DMS53 treated with DMSO at 0.1 percent for 48 hours (cell line): Measurements from ENCODE around the gene SLC37A2.
"Not testable (repeated sequence)": the region's sequence is repeated elsewhere in the genome, so short reads cannot be mapped to it uniquely, and the experiment has no call there.

Experiments
- DNase-seq: peaks from one replicate; lab custom pipeline; 2025; ENCODE audit not compliant: unreplicated experiment; lab: John Stamatoyannopoulos, UW

Gene SLC37A2

DNA sequence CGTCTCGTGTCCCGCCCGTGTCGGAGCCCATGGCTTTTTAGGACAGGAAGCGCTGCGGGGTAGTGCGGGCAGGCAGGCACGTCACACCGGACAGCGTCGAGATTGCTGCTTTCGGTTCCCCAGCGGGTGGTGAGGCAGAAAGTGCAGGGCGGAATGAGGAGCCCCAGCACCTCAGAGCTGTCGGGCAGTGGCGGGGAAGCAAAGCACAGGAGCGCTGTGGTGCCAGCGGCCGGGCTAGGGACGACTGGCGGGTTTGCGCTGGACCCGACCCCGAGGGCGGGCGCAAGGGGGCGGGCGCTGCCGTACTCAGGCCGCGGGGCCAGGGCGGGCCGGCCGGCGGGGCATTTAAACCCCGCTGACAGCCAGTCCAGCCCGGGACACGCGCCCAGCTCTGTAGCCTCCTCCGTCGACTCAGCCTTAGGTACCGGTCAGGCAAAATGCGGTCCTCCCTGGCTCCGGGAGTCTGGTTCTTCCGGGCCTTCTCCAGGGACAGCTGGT, at the start of gene SLC37A2:
SLC37A2 (plus strand) TSS at position 375 of the 498 bp plus-strand sequence; CDS start at position 438, 63 bp downstream.
- peak; percentile 8 for DNase-seq

DNA sequence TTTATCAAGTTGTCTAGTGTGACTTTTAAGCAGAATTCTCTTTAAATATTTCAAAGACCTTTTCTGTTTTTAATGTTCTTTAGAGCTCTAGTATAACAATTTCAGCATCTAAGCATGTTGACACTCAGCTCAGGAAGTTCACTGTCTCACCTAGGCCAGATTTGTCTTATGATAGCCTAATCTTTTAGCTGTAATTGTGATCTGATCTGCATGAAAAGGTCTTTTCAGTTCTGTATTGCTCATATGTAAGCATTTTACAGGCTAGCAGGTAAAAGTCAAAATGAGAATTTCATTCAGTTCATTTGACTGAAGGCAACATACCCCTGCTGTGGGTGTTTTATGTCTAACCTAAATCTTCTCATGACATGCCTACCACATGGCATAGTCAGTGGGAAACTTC, 46.7 kb upstream of the SLC37A2 start:
- no peak for DNase-seq

DNA sequence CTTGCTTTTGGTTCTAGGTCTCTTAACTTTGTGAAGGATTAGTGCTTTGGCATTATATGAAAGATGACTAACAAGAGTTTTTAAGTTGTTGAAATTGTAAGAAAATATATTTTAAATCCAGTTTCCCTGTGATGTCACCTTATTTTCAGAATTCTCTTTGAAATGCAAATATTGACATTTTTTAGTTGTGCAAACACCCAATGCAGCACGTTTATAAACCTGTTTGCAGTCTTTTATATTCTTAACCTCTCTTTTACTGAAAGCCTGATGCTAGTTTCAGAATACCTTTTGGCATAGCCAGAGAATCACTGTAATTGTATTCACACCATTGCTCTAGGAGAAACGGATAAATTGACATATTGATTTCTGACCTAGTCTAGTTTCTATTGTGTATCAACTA, 42.8 kb upstream of the SLC37A2 start:
- DNase-seq = peak; percentile 40

DNA sequence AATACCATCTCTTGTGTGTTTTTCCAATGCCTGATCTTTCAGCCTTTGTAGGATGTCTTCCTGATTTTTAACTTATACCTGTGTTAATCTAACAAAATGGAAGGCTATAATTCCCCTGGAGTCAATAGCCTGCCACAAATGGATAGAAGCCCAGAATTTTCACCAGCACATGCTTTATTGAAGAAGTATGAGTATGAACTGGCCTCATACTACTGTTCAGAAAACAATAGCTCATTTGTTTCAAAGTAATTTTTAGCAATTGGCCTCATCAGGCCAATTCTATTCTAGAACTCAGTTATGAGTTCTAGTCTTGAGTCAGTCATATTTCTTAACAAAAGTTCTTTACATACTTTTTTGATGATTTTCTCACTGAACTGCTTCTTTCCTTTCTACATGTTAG, 40.6 kb upstream of the SLC37A2 start:
- no peak for DNase-seq

DNA sequence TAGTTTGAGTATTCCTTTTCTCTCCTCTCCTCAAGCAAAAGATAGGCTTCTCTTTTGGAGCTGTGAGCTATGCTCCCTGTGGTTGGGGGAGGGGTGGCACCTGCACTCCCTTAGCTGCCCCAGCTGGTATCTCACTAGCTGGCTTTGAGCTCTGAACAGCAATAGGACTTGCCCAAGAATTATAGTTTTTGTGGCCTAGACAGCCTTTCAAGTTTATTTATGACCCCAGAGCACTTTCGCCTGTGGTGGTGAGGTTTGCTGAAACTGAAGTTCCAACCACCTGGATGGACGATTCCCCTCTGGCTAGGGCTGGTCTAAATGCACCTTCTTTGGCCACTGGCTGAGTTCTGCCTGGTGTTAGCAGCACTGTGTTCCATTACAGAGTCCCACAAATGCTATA, 37.1 kb upstream of the SLC37A2 start:
- no peak for DNase-seq

DNA sequence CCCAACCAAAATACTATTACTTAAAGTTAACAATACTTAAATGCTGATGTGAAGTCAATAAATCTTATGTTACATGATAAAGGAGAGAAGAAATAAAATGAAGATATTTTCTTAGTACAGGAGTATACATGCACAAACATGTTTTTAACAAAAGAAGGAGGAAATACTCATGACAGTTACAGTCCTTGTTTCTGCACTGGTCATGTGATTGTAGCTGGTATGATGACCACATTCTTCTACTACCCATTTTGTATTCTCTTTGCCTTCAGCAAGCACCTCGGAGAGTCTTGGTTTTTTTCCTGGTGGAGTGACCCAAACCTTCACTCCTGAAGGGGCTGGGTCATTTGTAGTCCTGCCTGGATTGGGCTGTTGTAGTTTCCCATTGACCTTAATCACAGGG, 33.7 kb upstream of the SLC37A2 start:
- DNase-seq = not testable (repeated sequence)

DNA sequence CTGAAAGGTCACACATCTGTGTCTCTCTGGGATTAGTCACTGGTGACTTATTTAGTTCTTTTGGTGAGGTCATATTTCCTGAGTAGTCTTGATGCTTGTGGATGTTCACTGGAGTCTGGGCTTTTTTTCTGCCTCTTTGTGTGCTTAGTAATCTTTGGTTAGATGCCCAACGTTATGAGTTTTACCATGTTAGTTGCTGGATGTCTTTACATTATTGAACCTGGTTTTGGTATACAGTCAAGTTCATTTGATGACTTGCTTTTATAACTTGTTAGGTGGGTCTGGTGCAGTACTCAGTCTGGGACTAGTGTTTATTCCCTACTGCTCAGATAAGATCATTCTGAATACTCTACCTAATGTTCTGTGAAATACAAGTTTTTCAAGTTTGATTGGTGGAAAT, 26.2 kb upstream of the SLC37A2 start:
- DNase-seq = no peak

DNA sequence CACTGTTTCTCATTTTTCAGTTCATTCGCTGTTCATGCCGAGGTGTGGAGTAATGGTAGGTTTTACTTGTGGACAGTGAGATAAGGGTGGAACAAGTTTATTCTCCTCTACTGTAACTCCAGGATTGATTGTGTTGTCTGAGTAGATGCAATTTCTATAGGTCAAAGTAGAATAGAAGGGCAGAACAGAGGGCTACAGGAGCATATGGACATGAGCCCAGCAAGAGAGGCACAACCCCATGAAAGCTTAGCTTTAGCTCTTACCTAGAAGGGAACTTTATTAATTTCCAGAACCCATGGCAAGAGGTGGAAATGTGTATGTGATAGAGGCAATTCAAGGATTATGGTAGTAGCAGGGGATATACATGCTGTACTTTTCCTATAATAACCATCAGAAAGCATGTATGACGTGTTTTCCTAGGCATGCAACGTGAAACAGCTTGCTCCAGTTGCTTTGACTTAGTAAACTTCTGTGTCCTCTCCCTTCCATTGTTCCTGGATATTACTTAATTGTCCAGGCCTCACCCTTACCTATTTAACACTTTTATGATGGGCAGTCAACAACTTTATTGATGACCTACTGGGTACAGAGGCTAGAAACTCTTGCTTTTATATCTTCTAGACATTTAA, 13.8 kb upstream of the SLC37A2 start:
- DNase-seq = no peak

DNA sequence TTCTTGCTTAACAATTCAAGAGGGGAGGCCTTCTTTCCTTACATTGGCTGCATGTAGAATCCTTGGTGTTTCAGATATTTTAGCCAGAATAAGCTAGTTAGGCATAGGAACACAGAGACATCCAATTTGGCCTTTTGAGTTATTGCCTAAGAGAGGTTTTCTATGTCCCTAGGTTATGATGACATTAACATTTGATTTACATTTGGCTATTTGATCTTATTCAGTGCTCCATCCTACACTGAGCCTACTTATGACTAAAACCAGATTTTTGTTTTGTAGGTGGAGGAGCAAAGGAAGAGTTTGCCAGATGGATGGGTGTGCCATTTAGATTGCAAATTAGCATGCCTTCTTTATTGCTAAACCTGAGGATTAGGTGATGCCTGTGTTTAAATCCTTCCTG, 11.1 kb upstream of the SLC37A2 start:
- no peak for DNase-seq

DNA sequence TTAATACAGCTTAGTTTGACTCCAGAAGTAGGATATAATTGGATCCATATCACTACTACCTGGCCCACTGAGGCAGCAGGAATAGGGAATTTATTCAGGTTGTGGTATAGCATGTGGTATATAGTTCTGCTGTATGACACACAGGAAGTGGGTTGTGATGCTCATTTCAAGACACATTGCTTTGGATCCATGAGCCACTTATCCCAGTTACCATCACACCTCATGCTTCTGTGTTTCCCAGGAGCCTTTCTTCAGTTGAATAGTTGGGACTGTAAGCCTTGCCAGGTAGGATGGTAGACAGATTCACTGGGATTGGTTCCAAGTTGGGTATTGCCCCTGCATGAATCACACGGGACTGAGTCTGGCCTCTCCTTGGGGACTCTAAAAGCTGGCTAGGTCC, 9.9 kb upstream of the SLC37A2 start:
- no peak for DNase-seq

DNA sequence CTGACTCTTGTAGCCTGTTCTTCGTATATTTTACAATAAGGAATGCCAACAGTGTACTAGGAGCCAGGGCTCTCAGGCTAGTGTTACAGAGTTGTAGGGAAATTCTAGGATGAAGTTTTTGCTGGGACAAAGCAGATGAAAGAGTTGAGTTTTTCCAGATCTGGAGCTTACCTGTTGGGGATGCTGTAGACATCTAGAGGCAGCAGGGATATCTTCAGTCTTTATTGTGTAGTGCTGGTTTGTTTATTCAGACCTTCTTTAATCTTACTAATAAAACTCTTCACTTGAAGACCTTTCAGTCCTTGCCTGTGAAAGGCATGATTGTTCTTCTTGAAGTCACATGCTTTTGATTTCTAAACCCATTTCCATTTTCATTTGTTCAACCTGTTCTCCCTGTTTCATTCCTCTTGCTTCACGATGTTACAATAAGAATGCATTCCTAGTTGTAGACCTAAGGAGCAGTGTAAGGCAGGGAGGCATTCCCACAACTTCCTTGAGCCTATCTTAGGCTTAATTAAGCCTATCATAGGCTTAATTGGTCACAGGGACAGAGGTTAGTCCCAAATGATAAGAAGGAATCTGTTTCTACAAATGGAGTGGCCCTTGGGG, 7.9 kb upstream of the SLC37A2 start:
- no peak for DNase-seq

DNA sequence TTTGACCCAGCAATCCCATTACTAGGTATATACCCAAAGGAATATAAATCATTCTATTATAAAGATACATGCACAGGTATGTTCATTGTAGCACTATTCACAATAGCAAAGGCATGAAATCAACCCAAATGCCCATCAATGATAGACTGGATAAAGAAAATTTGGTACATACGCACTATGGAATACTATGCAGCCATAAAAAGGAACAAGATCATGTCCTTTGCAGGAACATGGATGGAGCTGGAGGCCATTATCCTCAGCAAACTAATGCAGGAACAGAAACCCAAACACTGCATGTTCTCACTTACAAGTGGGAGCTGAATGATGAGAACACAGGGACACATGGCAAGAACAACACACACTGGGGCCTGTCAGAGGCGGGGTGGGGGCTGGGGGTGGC, 7.0 kb upstream of the SLC37A2 start:
- DNase-seq = not testable (repeated sequence)

DNA sequence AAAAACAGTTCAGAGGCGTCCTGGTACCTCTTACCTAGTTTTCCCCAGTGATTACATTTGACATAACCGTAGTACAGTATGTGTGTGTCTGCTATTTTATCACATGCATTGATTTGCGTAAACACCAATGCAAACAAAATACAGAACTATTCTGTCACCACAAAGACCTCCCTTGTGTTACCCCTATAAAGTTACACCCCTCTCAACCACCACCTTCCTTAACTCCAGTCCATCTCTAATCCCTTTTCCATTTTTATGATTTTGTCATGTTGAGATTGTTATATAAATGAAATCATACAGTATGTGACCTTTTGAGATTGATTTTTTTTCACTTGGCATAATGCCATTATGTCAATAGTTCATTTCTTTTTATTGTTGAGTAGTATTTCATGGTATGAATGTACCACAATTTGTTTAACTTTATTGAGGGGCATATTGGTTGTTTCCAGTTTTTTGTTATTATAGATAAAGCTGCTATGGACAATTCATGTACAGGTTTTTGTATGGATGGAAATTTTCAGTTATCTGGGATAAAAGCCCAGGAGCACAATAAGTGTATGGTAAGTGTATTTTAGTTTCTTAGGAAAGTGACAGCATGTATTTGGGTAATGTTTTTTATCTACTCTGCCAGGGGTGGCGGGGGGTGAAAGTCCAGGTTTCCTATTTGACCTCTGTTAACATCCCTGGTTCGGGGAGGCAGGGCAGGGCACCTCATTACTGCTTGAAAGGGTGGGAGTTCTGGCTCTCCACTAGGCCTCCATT, 6.0 kb upstream of the SLC37A2 start:
- no peak for DNase-seq

DNA sequence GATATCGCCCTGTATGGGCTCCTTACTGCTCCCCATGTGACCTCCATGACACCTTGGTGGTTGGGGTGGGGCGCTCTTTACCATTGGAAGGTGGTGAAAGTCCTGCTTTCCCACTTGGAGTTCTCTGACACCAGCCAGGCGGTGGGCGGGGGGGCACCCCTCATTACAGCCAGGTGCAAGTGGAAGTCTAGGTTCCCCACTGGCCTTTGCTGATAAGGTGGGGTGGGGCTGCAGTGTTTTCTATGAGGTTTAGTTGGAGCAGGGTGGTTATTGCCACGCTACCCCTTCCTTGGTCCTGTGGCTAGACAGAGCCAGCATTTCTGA, 5.5 kb upstream of the SLC37A2 start:
- DNase-seq = no peak

DNA sequence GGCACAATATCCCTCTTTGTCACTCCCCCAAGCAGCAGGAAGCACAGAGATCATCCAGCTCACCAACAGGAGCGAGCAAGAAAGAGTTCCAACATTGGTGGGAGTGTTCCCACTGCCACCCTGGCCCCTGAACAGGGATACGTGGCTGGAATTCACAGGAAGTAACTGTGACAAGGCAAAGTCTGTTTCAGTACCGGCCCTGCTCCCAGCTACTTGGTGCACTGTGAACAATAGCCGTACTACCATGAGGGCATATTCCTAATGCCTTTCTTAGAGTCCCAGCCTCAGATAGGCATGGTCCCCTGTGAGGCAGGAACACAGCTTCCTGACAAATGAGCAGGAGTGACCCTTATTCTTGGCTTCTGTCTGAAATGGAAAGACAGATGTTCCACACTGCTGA, 1.8 kb upstream of the SLC37A2 start:
- DNase-seq = no peak

DNA sequence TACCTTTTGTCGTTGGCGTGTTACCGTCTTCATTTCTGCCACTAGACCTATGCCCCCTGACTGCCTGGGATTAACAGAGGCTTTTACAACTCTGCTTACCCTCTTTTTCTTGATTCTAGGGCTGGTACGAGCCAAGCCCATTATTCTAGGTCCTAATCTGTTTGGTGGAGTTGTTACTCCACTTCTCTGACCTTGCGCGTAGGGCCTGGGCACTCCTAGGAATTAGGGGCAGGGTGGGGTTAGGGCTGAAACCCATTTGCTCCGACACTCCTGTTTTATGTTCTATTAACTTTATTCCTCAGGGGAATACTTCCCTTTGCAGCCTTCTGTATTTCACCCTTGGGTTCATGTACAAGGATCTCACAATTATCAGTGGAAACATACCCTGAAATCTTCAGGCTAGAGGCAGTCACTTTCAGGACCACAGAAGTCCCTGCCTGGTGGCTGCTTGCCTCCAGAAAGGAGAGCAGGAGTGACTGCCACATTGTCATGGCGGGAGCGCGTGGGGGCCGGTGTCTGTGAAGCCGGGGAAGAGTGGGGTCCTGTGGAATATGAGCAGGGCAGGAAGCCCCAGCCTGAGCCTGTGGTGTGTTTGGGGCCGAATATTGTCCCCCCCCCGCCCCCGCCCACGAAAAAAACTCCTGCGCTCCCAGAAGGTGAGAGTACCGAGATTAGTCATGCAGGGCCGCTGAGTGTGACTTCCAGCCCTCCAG, 731 bp upstream of the SLC37A2 start:
- DNase-seq = no peak

DNA sequence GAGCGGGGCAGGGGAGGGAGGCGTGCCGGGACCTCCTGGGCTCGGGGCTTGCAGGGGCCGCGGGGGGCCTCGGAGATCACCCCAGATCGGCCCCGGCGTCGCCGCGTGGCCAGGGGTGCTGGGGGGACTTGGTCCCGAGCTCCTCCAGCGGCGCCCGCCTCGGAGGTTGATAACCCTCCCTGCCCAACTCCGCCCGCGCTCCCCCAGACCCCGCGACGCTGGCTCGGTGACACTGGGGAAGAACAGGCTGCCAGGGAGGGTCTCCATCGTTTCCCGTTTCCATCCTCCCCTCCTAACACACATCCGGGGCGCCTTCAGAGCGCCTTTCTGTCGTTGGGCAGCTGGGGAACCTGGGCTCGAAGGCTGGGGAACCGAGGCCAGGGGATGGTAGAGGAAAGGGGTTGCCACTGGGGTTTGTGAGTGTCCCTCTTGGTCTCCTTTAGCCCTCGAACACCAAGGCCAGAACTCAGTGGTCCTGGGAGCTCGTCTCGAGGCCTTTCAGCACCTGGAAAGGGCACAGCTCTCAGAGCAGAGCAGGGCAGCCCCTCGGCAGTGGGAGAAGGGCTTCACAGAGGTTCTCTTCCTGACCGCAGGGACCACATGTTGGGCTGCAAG, 431 bp downstream of the SLC37A2 start:
- no peak for DNase-seq

DNA sequence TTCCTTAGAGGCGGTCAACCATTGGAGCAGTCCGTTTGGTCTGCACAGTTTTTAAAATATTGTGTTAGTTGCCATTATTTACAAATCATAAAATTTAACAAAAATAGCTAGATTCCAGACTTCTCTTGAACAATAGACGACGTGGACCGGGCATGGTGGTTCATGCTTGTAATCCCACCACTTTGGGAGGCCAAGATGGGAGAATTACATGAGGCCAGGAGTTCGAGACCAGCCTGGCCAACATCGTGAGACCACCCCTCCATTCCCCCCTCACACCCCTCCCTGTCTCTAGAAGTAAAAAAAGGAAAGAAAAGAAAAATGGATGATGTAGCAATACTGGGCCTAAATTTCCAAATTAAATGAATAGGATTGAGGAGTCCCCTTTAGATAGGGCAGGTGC, 965 bp downstream of the SLC37A2 start:
- DNase-seq = no peak

DNA sequence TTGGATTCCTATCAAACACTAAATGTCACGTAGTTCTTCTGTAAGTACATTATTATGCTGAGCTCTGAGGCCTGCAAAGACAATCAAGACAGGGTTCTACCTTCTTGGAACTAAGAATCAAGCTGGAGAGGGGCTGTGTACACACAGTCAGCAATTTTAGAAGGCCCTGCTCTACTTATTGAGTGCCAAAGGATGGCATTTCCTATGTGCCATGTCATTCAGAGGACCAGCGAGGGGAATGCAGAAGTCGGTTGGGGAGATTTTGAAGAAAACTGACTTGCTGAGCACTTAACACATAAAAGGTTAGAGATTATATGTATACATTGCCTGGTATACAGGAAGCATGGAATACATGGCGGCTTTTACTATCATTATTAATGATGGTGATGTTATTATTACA, 5.3 kb downstream of the SLC37A2 start:
- DNase-seq = no peak

DNA sequence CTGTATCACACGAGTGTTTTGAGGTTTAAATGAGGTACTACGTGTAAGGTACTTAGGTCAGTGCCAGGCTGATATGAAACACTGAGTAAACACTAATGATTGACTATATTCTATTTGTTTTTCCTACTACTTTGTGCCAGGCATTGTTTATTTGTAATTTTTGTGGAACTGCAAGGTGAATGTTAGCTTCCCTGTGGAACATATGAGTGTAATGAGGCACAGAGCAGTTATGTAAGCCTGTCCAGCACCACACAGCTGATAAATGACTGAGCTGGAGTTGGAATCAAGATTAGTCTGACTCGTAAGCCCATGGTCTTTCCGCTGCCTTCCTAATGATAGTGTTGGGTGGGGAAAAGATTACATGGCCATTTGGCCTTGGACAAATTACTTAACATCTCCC, 5.9 kb downstream of the SLC37A2 start:
- no peak for DNase-seq

DNA sequence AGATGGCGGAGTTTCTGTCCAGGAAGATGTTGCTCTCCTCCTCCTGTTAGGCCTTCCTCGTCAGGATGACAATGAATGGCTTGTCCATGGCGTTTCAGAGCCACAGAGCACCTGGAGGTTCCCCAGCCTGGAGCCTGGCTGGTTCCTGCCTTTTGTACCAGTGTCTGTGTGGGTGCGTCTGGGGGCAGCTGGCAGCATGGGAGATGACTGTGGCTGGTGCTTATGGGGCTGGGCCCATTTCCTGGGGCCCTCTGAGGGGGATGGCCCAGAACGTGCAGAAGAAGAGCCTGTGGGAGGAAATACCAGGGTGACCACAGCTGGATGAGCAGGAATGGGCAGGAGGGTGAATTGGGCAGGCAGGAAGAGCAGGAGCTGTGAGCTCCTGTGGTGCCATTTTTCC, 6.7 kb downstream of the SLC37A2 start:
- no peak for DNase-seq
